A549 (cell line): ENCODE measurements around the gene RYR3. TPM values are rescaled to one million over a fixed set of nuclear protein-coding genes. Genes with fewer than 3 reads are reported as not detected.

Source experiments
- ATAC-seq, 2 experiments: fragments of 200-7000 bp in 1 of 2; fragments of >200 bp in 1 of 2; cut with Nextera tagmentation in 1 of 2; cut with Tn5 transposase in 1 of 2; 3 replicates each; pipeline versions ENCODE4 v1.8.0 to v1.9.1; 2018 to 2020; ENCODE audit warnings: mild to moderate bottlenecking in 1 of 2, moderate library complexity in 1 of 2
- CTCF ChIA-PET: fragments of 300-600 bp; sonication (Branson Sonifier 250); formaldehyde crosslinking; extraction: SDS; loops from one replicate; lab custom pipeline; 2021; ENCODE audit warnings: antibody characterized with exemption, inconsistent platforms; lab: Yijun Ruan, JAX
- POLR2A ChIA-PET: fragments of 350-600 bp; formaldehyde crosslinking; extraction: SDS; loops from one replicate; lab custom pipeline; 2021; ENCODE audit warnings: antibody characterized with exemption, inconsistent platforms; lab: Yijun Ruan, JAX
- DNase-seq, 2 experiments: peaks; one replicate each; pipeline versions ENCODE4 v3.0.0 to v3.0.0-alpha.2; 2011 to 2016; ENCODE audit warnings: low read depth in 1 of 2, low spot score in 1 of 2
- FAIRE-seq: peaks from 2 replicates; lab custom pipeline; 2011; peaks lifted over from hg19 to GRCh38; lab: Jason Lieb, UNC
- H3K27ac ChIP-seq, 2 experiments: fragments of >200 bp; sonication (Bioruptor Twin); formaldehyde crosslinking; 3 replicates each; pipeline ENCODE4 v1.5.1; 2016 to 2017
- H3K4me1 ChIP-seq: fragments of >200 bp; sonication (Bioruptor Twin); formaldehyde crosslinking; 3 replicates; pipeline ENCODE4 v1.6.1; 2016
- H3K4me2 ChIP-seq: fragments of >200 bp; sonication (Bioruptor Twin); formaldehyde crosslinking; 3 replicates; pipeline ENCODE4 v1.6.1; 2016
- H3K4me3 ChIP-seq: fragments of >200 bp; sonication (Bioruptor Twin); formaldehyde crosslinking; 3 replicates; pipeline ENCODE4 v1.5.1; 2016
- H3K9me3 ChIP-seq: fragments of >200 bp; sonication (Bioruptor Twin); formaldehyde crosslinking; 3 replicates; pipeline ENCODE4 v1.6.1; 2016
- ATOH8 ChIP-seq: fragments of 250-450 bp; sonication (Bioruptor Pico); IDR thresholded peaks from 2 replicates; pipeline ENCODE4 v1.5.0; 2020; ENCODE audit warnings: low read depth, mild to moderate bottlenecking, moderate library complexity
- BHLHE40 ChIP-seq: IDR thresholded peaks from 2 replicates; pipeline ENCODE4 v1.6.1; 2012; ENCODE audit warnings: low read depth, low read length, inconsistent platforms
- CBX2 ChIP-seq: fragments of 200-600 bp; sonication (generic); IDR thresholded peaks from 2 replicates; pipeline ENCODE4 v1.6.1; 2016; ENCODE audit warnings: low read depth, mild to moderate bottlenecking, borderline replicate concordance
- CBX8 ChIP-seq: fragments of 200-600 bp; sonication (generic); IDR thresholded peaks from 2 replicates; pipeline ENCODE4 v1.6.1; 2016
- CEBPB ChIP-seq, 2 experiments: fragments of >200 bp in 1 of 2; sonication (Bioruptor Twin) in 1 of 2; formaldehyde crosslinking in 1 of 2; IDR thresholded peaks; 2 replicates each; pipeline ENCODE4 v1.6.1; 2012 to 2016
- E2F6 ChIP-seq: IDR thresholded peaks from 2 replicates; pipeline ENCODE4 v1.6.1; 2012; ENCODE audit warnings: low read depth, borderline replicate concordance
- EHMT2 ChIP-seq: fragments of 200-600 bp; sonication (generic); IDR thresholded peaks from 2 replicates; pipeline ENCODE4 v1.6.1; 2016; ENCODE audit warnings: antibody characterized with exemption, low read depth, mild to moderate bottlenecking, moderate library complexity
- EP300 ChIP-seq, 2 experiments: fragments of >200 bp; sonication (Bioruptor Twin); formaldehyde crosslinking; IDR thresholded peaks; 2 replicates in 1 of 2; 3 replicates in 1 of 2; pipeline ENCODE4 v1.6.1; 2016 to 2017
- GATA3 ChIP-seq: IDR thresholded peaks from 2 replicates; pipeline ENCODE4 v1.6.1; 2012; ENCODE audit warnings: borderline replicate concordance
- HOXA7 ChIP-seq: fragments of 250-450 bp; sonication (Bioruptor Pico); IDR thresholded peaks from 2 replicates; pipeline ENCODE4 v1.5.0; 2020; ENCODE audit warnings: mild to moderate bottlenecking, moderate library complexity
- HOXB5 ChIP-seq: fragments of 250-450 bp; sonication (Bioruptor Pico); IDR thresholded peaks from 2 replicates; pipeline ENCODE4 v1.5.0; 2020; ENCODE audit warnings: mild to moderate bottlenecking, moderate library complexity
- JUNB ChIP-seq: fragments of >200 bp; sonication (Bioruptor Twin); formaldehyde crosslinking; IDR thresholded peaks from 2 replicates; pipeline ENCODE4 v1.6.1; 2016
- MYC ChIP-seq: IDR thresholded peaks from 2 replicates; pipeline ENCODE4 v1.6.1; 2012; ENCODE audit warnings: mild to moderate bottlenecking, inconsistent platforms, low read length, improper control_type of control experiment, borderline replicate concordance
- NR3C1 ChIP-seq: fragments of >200 bp; sonication (Bioruptor Twin); formaldehyde crosslinking; IDR thresholded peaks from 3 replicates; pipeline ENCODE4 v1.6.1; 2017
- PHF8 ChIP-seq: fragments of 200-600 bp; sonication (generic); IDR thresholded peaks from 2 replicates; pipeline ENCODE4 v1.6.1; 2016; ENCODE audit warnings: low read depth, mild to moderate bottlenecking, antibody characterized with exemption, moderate library complexity, borderline replicate concordance
- POLR2AphosphoS2 ChIP-seq: conservative IDR thresholded peaks from 2 replicates; pipeline ENCODE4 v1.6.1; 2012; ENCODE audit warnings: low read length, improper control_type of control experiment, inconsistent platforms
- RARB ChIP-seq: fragments of 250-450 bp; sonication (Bioruptor Pico); IDR thresholded peaks from 2 replicates; pipeline ENCODE4 v1.8.0; 2021; ENCODE audit warnings: mild to moderate bottlenecking, moderate library complexity
- RCOR1 ChIP-seq: fragments of 150-350 bp; IDR thresholded peaks from 2 replicates; pipeline ENCODE4 v1.6.1; 2014; ENCODE audit warnings: antibody characterized with exemption, low read length, low read depth
- REST ChIP-seq: fragments of 200-600 bp; sonication (generic); IDR thresholded peaks from 2 replicates; pipeline ENCODE4 v1.6.1; 2016; ENCODE audit warnings: antibody characterized with exemption, mild to moderate bottlenecking, moderate library complexity
- RFX5 ChIP-seq: fragments of 450-650 bp; IDR thresholded peaks from 2 replicates; pipeline ENCODE4 v1.7.1; 2014; ENCODE audit warnings: antibody characterized with exemption, mild to moderate bottlenecking, moderate library complexity
- SMC3 ChIP-seq: fragments of >200 bp; sonication (Bioruptor Twin); formaldehyde crosslinking; IDR thresholded peaks from 3 replicates; pipeline ENCODE4 v1.6.1; 2018; ENCODE audit warnings: inconsistent platforms
- TFCP2L1 ChIP-seq: fragments of 250-450 bp; sonication (Bioruptor Pico); IDR thresholded peaks from 2 replicates; pipeline ENCODE4 v1.5.0; 2021; ENCODE audit warnings: mild to moderate bottlenecking
- ZFP36 ChIP-seq: fragments of 450-650 bp; IDR thresholded peaks from 2 replicates; pipeline ENCODE4 v1.6.1; 2014; ENCODE audit warnings: borderline replicate concordance; ENCODE audit not compliant: partially characterized antibody
- ZSCAN20 ChIP-seq: fragments of 250-450 bp; sonication (Bioruptor Pico); IDR thresholded peaks from 2 replicates; pipeline ENCODE4 v1.8.0; 2022; ENCODE audit warnings: mild to moderate bottlenecking, moderate library complexity
- WGBS: methylation state at CpG from one replicate; pipeline ENCODE4 v1.1.6; 2017; ENCODE audit errors: missing lambda C conversion rate; 5-methylcytosine and 5-hydroxymethylcytosine counted together
- polyA plus RNA-seq, 4 experiments: library from polyadenylated mRNA; depleted of rRNA in 3 of 4; stranded (reverse); fragments of >200 nt; fragmentation: RNase III in 1 of 4; extraction: RNeasy Plus Mini Kit Qiagen cat#74134 plus additional on column Dnase treatment in 1 of 4; gene quantifications; 2 replicates in 3 of 4; 3 replicates in 1 of 4; pipeline ENCODE4 v1.2.3, GENCODE V29; 2011 to 2017
- TF ChIP-seq, protein P1 (sequence below): fragments of 250-450 bp; sonication (Bioruptor Pico); IDR thresholded peaks from 2 replicates; pipeline ENCODE4 v1.5.0; 2021; ENCODE audit warnings: mild to moderate bottlenecking, moderate library complexity, borderline replicate concordance

The RYR3 gene
- polyA plus RNA-seq, 2 of the 4 experiments (the other 2 are of a cell fraction) = 0.03 TPM; not detected in 1

DNA sequence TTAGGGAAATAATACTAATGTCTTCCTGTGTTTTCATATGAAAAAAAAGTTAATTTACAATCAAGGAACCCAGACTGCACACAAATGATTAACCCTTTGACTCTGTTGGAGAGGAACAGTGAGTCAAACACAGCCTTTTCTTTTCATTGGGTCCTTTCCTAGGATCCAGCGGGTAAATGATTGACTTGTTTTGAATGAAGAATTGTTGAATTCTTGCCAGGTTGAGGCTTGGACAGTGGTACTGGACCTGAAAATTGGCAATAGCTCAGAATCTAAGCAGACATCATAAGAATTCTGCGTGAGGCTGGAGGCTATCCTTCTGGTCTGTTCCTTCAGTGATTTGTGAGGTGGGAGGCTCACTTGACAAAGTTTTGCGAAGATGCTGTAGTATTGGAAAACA, 143.0 kb downstream of the RYR3 start:
- TF ChIP-seq TFCP2L1 (CRISPR knock-in tag) (no peak), ZSCAN20 (CRISPR knock-in tag) (no peak), PHF8 (no peak), BHLHE40 (no peak), CBX8 (no peak), EHMT2 (no peak), E2F6 (no peak)
- FAIRE-seq (no peak), ATAC-seq (no peak), DNase-seq (no peak)
- Histone ChIP-seq H3K4me2 (no peak overlapping the region), H3K4me3 (no peak overlapping the region), H3K4me1 (no peaks in the 10 kb centered on the region), H3K27ac (no peak overlapping the region), H3K9me3 (no peaks in the 10 kb centered on the region)
- 53% methylated on average over 3 of the region's 3 CpGs for WGBS
- ChIA-PET CTCF (interaction anchor here (1.0 kb wide), 1 partner anchor 247 kb away, joined by 3 read pairs; no protein-coding TSS in a partner anchor), POLR2A (no interaction called here)

DNA sequence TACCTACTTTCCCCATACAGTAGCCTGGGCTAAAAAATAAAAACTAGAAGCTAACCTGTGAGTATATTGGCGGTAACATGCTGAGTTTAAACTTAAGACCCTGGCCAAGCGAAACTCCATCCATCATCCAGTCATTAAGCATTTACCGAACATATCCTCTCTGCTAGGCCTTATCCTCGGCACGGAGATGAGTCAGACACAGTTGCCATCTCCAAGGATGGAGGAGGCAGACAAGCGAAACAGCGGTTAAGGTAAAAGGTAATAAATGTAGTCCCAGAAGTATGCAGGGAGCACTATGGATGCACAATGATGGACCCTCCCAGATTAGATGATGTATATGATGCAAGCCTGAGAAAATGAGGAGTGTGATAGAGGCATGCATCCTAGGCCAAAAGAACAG, 143.6 kb downstream of the RYR3 start:
- no peak overlapping the region for H3K27ac ChIP-seq
- no peaks in the 10 kb centered on the region for H3K4me1 ChIP-seq
- WGBS = 65% methylated on average over 7 of the region's 7 CpGs
- ChIA-PET POLR2A (no interaction called here), CTCF (interaction anchor here (1.0 to 1.2 kb wide), 2 partner anchors 19 to 246 kb away, joined by 3 read pairs; no protein-coding TSS in a partner anchor)
- no peak overlapping the region for H3K4me3 ChIP-seq
- H3K4me2 ChIP-seq = no peak overlapping the region
- no peaks in the 10 kb centered on the region for H3K9me3 ChIP-seq
- ATAC-seq = no peak
- DNase-seq = no peak
- FAIRE-seq = no peak
- no peak for TF ChIP-seq REST
- TF ChIP-seq GATA3 = no peak
- TF ChIP-seq HOXA7 = no peak
- TF ChIP-seq, protein P1, sequence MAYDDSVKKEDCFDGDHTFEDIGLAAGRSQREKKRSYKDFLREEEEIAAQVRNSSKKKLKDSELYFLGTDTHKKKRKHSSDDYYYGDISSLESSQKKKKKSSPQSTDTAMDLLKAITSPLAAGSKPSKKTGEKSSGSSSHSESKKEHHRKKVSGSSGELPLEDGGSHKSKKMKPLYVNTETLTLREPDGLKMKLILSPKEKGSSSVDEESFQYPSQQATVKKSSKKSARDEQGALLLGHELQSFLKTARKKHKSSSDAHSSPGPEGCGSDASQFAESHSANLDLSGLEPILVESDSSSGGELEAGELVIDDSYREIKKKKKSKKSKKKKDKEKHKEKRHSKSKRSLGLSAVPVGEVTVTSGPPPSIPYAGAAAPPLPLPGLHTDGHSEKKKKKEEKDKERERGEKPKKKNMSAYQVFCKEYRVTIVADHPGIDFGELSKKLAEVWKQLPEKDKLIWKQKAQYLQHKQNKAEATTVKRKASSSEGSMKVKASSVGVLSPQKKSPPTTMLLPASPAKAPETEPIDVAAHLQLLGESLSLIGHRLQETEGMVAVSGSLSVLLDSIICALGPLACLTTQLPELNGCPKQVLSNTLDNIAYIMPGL (CRISPR knock-in tag) = no peak
- TF ChIP-seq, all 56 proteins: peak for 0

DNA sequence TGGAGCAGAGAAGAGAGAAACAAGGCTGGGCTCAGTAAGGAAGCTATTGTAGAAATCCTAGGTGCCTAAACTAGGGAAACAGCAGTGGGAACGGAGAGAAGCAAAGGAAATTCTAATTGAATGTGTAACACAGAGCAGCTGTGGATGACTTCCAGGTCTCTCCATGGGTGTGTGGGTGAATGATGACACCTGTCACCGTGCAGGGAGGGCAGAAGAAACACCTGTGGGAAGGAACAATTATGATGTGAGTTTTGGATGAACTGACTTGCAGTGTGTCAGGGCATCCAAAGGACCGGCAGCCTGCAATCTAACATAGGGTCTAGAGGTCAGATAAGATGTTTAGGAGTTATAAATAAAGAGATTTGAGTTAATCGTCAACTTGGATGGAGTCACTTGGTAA, 144.2 kb downstream of the RYR3 start:
- Histone ChIP-seq H3K4me2 (no peak overlapping the region), H3K4me3 (no peak overlapping the region), H3K4me1 (no peaks in the 10 kb centered on the region), H3K27ac (no peak overlapping the region), H3K9me3 (no peaks in the 10 kb centered on the region)
- DNase-seq (no peak), FAIRE-seq (no peak), ATAC-seq (no peak)
- ChIA-PET POLR2A (no interaction called here), CTCF (interaction anchor here (1.2 kb wide), 1 partner anchor 20 kb away, joined by 3 read pairs; no protein-coding TSS in a partner anchor)
- WGBS = 33% methylated on average over 4 of the region's 4 CpGs
- TF ChIP-seq SMC3 = no peak
- no peak for TF ChIP-seq MYC
- TF ChIP-seq HOXB5 (CRISPR knock-in tag) = no peak
- TF ChIP-seq REST = no peak
- TF ChIP-seq NR3C1 = no peak
- TF ChIP-seq CEBPB (IDR thresholded peaks at IDR 0.05) = no peak
- no peak for TF ChIP-seq EP300 (IDR thresholded peaks at IDR 0.05)
- no peak for TF ChIP-seq RARB (CRISPR knock-in tag)
- no peak for TF ChIP-seq RFX5
- no peak for TF ChIP-seq ZFP36
- no peak for TF ChIP-seq ATOH8 (CRISPR knock-in tag)
- no peak for TF ChIP-seq CBX2
- TF ChIP-seq RCOR1 = no peak
- TF ChIP-seq JUNB = no peak
- no peak for TF ChIP-seq POLR2AphosphoS2
